PC-9 (cell line): ENCODE data around the gene ADGRD1. TPM values are rescaled to one million over a fixed set of nuclear protein-coding genes. Genes with fewer than 3 reads are reported as not detected.

Experiments used
- BruUV-seq: library from RNA; stranded (reverse); fragments of 400-500 nt; replicated peaks from 2 replicates; lab custom pipeline; 2021; lab: Mats Ljungman, UMichigan
- CTCF ChIA-PET: fragments of 300-600 bp; sonication (Branson Sonifier 250); formaldehyde crosslinking; loops from one replicate; lab custom pipeline; 2022; ENCODE audit warnings: antibody characterized with exemption; lab: Charles Lee
- POLR2A ChIA-PET: fragments of 300-600 bp; sonication (Branson Sonifier 250); formaldehyde crosslinking; loops from one replicate; lab custom pipeline; 2022; ENCODE audit warnings: antibody characterized with exemption; ENCODE audit not compliant: unreplicated experiment; lab: Charles Lee
- DNase-seq, 2 experiments: peaks; one replicate each; pipeline versions ENCODE4 v3.0.0 to v3.0.0-alpha.2; 2015 to 2022; ENCODE audit warnings: mixed read lengths in 1 of 2
- H2AFZ ChIP-seq: fragments of 200-600 bp; sonication (generic); 2 replicates; pipeline ENCODE4 v1.8.1; 2017; ENCODE audit warnings: antibody characterized with exemption
- H3F3A ChIP-seq: fragments of 200-600 bp; sonication (generic); 2 replicates; pipeline ENCODE4 v1.8.1; 2017; ENCODE audit warnings: antibody characterized with exemption, mild to moderate bottlenecking, low read depth; ENCODE audit not compliant: insufficient read depth
- H3K27ac ChIP-seq: fragments of 200-600 bp; sonication (generic); 2 replicates; pipeline ENCODE4 v1.6.1; 2016; ENCODE audit warnings: mixed run types
- H3K27me3 ChIP-seq: fragments of 200-600 bp; sonication (generic); 2 replicates; pipeline ENCODE4 v1.6.1; 2016; ENCODE audit warnings: low read depth, mixed run types; ENCODE audit not compliant: insufficient read depth
- H3K36me3 ChIP-seq: fragments of 200-600 bp; sonication (generic); 2 replicates; pipeline ENCODE4 v1.6.1; 2016; ENCODE audit warnings: low read depth, mixed run types
- H3K4me1 ChIP-seq: fragments of 200-600 bp; sonication (generic); replicated peaks from 2 replicates; pipeline ENCODE4 v1.6.1; 2016; ENCODE audit warnings: mixed run types; ENCODE audit not compliant: insufficient read depth
- H3K4me2 ChIP-seq: fragments of 200-600 bp; sonication (generic); 2 replicates; pipeline ENCODE4 v1.6.1; 2017; ENCODE audit warnings: mixed run types
- H3K4me3 ChIP-seq: fragments of 200-600 bp; sonication (generic); 2 replicates; pipeline ENCODE4 v1.6.1; 2016; ENCODE audit warnings: mixed run types
- H3K79me2 ChIP-seq: fragments of 200-600 bp; sonication (generic); 2 replicates; pipeline ENCODE4 v1.6.1; 2017; ENCODE audit warnings: low read depth, mixed run types
- H3K9me2 ChIP-seq: fragments of 200-600 bp; sonication (generic); 2 replicates; pipeline ENCODE4 v1.8.1; 2017; ENCODE audit warnings: mild to moderate bottlenecking; ENCODE audit not compliant: insufficient read depth
- H3K9me3 ChIP-seq: fragments of 200-600 bp; sonication (generic); 2 replicates; pipeline ENCODE4 v1.8.1; 2016; ENCODE audit warnings: low read depth; ENCODE audit not compliant: insufficient read depth
- H4K20me1 ChIP-seq: fragments of 200-600 bp; sonication (generic); 2 replicates; pipeline ENCODE4 v1.8.1; 2017; ENCODE audit not compliant: insufficient read depth
- CTCF ChIP-seq: fragments of 200-600 bp; sonication (generic); conservative IDR thresholded peaks from 2 replicates; pipeline ENCODE4 v1.6.1; 2017; ENCODE audit warnings: mixed run types, antibody characterized with exemption, mild to moderate bottlenecking, moderate library complexity
- EZH2 ChIP-seq: fragments of 200-600 bp; sonication (generic); IDR thresholded peaks from 2 replicates; pipeline ENCODE4 v1.8.0; 2017; ENCODE audit warnings: antibody characterized with exemption, low read depth
- intact Hi-C: fragments of 100-400 bp; cut with micrococcal nuclease; formaldehyde crosslinking; loops from one replicate; pipeline ENCODE4 v1.10.0; 2022; ENCODE audit not compliant: unreplicated experiment
- total RNA-seq: library from RNA; stranded (reverse); gene quantifications from 2 replicates; pipeline ENCODE4 v1.2.3, GENCODE V29; 2021

Gene ADGRD1
- total RNA-seq, 1 experiment from 2014 or later: not detected

GRCh38 chr12:131025234-131025633, 71.5 kb downstream of the ADGRD1 start:
- CTCF ChIA-PET: no interaction called here
- BruUV-seq: no TSS peak
- DNase-seq: no peak
- Histone ChIP-seq H3K4me3 (no peak overlapping the region), H4K20me1 (no peaks in the 10 kb centered on the region), H3F3A (no peaks in the 10 kb centered on the region), H3K79me2 (no peaks in the 10 kb centered on the region), H3K36me3 (no peaks in the 10 kb centered on the region), H3K27ac (no peak overlapping the region), H3K4me2 (no peak overlapping the region), H3K9me2 (no peaks in the 10 kb centered on the region), H2AFZ (no peak overlapping the region), H3K27me3 (peaks cover 96% of the 10 kb centered on the region), H3K9me3 (no peaks in the 10 kb centered on the region), H3K4me1 (no peaks in the 10 kb centered on the region)
- no peak for TF ChIP-seq EZH2
- no peak for TF ChIP-seq CTCF
- POLR2A ChIA-PET: no interaction called here
- intact Hi-C loops: no loop called here

GRCh38 chr12:131025939-131026702, 72.4 kb downstream of the ADGRD1 start:
- ChIA-PET CTCF (no interaction called here), POLR2A (no interaction called here)
- DNase-seq: no peak
- Histone ChIP-seq H3K4me1 (no peaks in the 10 kb centered on the region), H3K79me2 (no peaks in the 10 kb centered on the region), H3K4me2 (no peak overlapping the region), H3K9me3 (no peaks in the 10 kb centered on the region), H3K36me3 (no peaks in the 10 kb centered on the region), H3K27ac (no peak overlapping the region), H3K27me3 (peaks cover 96% of the 10 kb centered on the region), H4K20me1 (no peaks in the 10 kb centered on the region), H3K9me2 (no peaks in the 10 kb centered on the region), H2AFZ (no peak overlapping the region), H3K4me3 (no peak overlapping the region), H3F3A (no peaks in the 10 kb centered on the region)
- TF ChIP-seq EZH2 (no peak), CTCF (no peak)
- intact Hi-C loops: no loop called here
- no TSS peak for BruUV-seq

GRCh38 chr12:131026754-131027153, 73.0 kb downstream of the ADGRD1 start:
- TF ChIP-seq EZH2: no peak
- no peak for TF ChIP-seq CTCF
- Histone ChIP-seq H3K36me3 (no peaks in the 10 kb centered on the region), H3K4me3 (no peak overlapping the region), H3K27ac (no peak overlapping the region), H3K79me2 (no peaks in the 10 kb centered on the region), H3F3A (no peaks in the 10 kb centered on the region), H3K4me2 (no peak overlapping the region), H2AFZ (no peak overlapping the region), H4K20me1 (no peaks in the 10 kb centered on the region), H3K4me1 (no peaks in the 10 kb centered on the region), H3K9me2 (no peaks in the 10 kb centered on the region), H3K9me3 (no peaks in the 10 kb centered on the region), H3K27me3 (peaks cover 97% of the 10 kb centered on the region)
- no TSS peak for BruUV-seq
- ChIA-PET POLR2A (no interaction called here), CTCF (no interaction called here)
- intact Hi-C loops: no loop called here
- no peak for DNase-seq
